Gastrocnemius medialis (tissue), 4 donors: ENCODE results near the gene ATP6V1F. TPM values are rescaled to one million over a fixed set of nuclear protein-coding genes. Genes with fewer than 3 reads are reported as not detected.

Source experiments
- ATAC-seq, 2 donors: fragments of 150-250 bp; one replicate each; pipeline ENCODE4 v1.9.1; 2016
- DNase-seq, 2 donors: peaks; one replicate each; pipeline ENCODE4 v3.0.0-alpha.2; 2019
- H3K27ac ChIP-seq, 4 donors: fragments of 200-600 bp; sonication (generic); 1 replicate in 1 of 4; 2 replicates in 3 of 4; pipeline ENCODE4 v1.5.1; 2016 to 2018; ENCODE audit warnings: mild to moderate bottlenecking in 2 of 4, moderate library complexity in 1 of 4
- H3K27me3 ChIP-seq, 3 donors: fragments of 200-600 bp; sonication (generic) in 2 of 3; 1 replicate in 1 of 3; 2 replicates in 2 of 3; pipeline versions ENCODE4 v1.5.1 to v1.6.0; 2016 to 2019; ENCODE audit warnings: mild to moderate bottlenecking in 1 of 3, moderate library complexity in 1 of 3
- H3K36me3 ChIP-seq, 2 donors: fragments of 200-600 bp; sonication (generic) in 1 of 2; one replicate each; pipeline ENCODE4 v1.5.1; 2017 to 2018
- H3K4me1 ChIP-seq, 2 donors: fragments of 200-600 bp; sonication (generic) in 1 of 2; one replicate each; pipeline ENCODE4 v1.5.1; 2016 to 2017; ENCODE audit warnings: mild to moderate bottlenecking in 2 of 2
- H3K4me3 ChIP-seq, 4 donors: fragments of 200-600 bp; sonication (generic) in 3 of 4; 1 replicate in 1 of 4; 2 replicates in 3 of 4; pipeline ENCODE4 v1.5.1; 2016 to 2019; ENCODE audit warnings: mild to moderate bottlenecking in 2 of 4
- H3K9me3 ChIP-seq, 3 donors: fragments of 200-600 bp; sonication (generic) in 2 of 3; 1 replicate in 1 of 3; 2 replicates in 2 of 3; pipeline ENCODE4 v1.5.1; 2016 to 2019
- POLR2A ChIP-seq, 2 donors: fragments of 450-650 bp; IDR thresholded peaks; one replicate each; pipeline ENCODE4 v1.6.1; 2017; ENCODE audit warnings: antibody characterized with exemption in 2 of 2, mild to moderate bottlenecking in 2 of 2, moderate library complexity in 2 of 2
- in situ Hi-C, 4 donors: fragments of 200-750 bp; cut with MboI; loops; one replicate each; pipeline versions ENCODE4 v1.15.0 to v1.8.0; 2017; ENCODE audit warnings: low sequenced_read_pairs in 4 of 4
- intact Hi-C: fragments of 100-400 bp; cut with DNase I; formaldehyde crosslinking; loops from one replicate; pipeline ENCODE4 v1.15.1; 2023; ENCODE audit warnings: low total_unique reads
- total RNA-seq, 4 donors: library from RNA; depleted of rRNA; stranded (reverse); fragments of >200 nt; gene quantifications; one replicate each; pipeline versions ENCODE4 v1.1.0 to v1.2.3, GENCODE V29; 2016
- TF ChIP-seq, protein P1 (sequence below), 5 experiments: fragments of 450-650 bp in 3 of 5; fragments of 200-600 bp in 2 of 5; sonication (generic) in 2 of 5; IDR thresholded peaks in 4 of 5; conservative IDR thresholded peaks in 1 of 5; 1 replicate in 4 of 5; 2 replicates in 1 of 5; pipeline ENCODE4 v1.5.1; 2016 to 2019; ENCODE audit warnings: antibody characterized with exemption in 5 of 5, mild to moderate bottlenecking in 3 of 5, moderate library complexity in 3 of 5

Gene ATP6V1F
- total RNA-seq, 4 donors from 2014 or later: 79.3 to 99.2 (median 82.3) TPM

DNA sequence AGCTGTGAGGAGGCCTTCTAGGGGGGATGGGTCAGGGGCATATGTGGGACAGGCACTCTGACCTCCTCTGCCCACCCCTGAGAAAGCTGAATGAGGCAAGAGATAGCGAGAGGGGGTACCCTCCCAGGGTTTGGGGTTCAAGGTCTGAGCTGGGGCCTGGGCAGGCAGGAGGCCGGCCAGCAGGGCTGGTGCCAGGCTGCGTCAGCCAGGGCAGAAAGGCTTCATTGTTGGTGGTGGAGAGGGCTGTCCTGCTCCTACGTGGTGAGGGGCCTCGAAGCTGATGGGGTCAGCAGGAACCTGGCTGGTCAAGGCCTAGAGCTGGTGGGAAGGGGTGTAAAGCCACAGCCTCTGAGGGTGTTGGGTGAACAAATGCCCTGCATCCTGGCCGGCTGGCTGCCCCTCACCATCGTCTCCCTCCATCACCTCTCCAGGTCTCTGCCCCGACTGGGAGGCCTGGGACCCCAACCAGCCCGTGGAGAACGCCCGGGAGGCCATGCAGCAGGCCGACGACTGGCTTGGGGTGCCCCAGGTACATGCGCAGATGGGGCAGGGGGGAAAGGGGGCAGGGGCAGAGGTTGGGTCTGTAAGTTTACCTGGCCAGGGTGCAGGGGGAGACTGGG, 25.8 kb upstream of the ATP6V1F start:
- no peak for ATAC-seq
- no peak for DNase-seq
- Histone ChIP-seq H3K27me3 (no peaks in the 10 kb centered on the region), H3K9me3 (no peaks in the 10 kb centered on the region), H3K36me3 (peaks cover 0 to 74% of the 10 kb centered on the region in 2 donors), H3K27ac (peak overlapping the region; percentile 92 to 99 (median 98)), H3K4me3 (no peak overlapping the region), H3K4me1 (peaks cover 60 to 70% of the 10 kb centered on the region in 2 donors)
- intact Hi-C loops (no loop called here), in situ Hi-C loops (no loop called here)
- TF ChIP-seq POLR2A (IDR thresholded peaks at IDR 0.05): no peak
- TF ChIP-seq, protein P1, sequence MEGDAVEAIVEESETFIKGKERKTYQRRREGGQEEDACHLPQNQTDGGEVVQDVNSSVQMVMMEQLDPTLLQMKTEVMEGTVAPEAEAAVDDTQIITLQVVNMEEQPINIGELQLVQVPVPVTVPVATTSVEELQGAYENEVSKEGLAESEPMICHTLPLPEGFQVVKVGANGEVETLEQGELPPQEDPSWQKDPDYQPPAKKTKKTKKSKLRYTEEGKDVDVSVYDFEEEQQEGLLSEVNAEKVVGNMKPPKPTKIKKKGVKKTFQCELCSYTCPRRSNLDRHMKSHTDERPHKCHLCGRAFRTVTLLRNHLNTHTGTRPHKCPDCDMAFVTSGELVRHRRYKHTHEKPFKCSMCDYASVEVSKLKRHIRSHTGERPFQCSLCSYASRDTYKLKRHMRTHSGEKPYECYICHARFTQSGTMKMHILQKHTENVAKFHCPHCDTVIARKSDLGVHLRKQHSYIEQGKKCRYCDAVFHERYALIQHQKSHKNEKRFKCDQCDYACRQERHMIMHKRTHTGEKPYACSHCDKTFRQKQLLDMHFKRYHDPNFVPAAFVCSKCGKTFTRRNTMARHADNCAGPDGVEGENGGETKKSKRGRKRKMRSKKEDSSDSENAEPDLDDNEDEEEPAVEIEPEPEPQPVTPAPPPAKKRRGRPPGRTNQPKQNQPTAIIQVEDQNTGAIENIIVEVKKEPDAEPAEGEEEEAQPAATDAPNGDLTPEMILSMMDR (IDR thresholded peaks at IDR 0.05 in 4 of 5, conservative IDR thresholded peaks at IDR 0.05 in 1 of 5): no peak

DNA sequence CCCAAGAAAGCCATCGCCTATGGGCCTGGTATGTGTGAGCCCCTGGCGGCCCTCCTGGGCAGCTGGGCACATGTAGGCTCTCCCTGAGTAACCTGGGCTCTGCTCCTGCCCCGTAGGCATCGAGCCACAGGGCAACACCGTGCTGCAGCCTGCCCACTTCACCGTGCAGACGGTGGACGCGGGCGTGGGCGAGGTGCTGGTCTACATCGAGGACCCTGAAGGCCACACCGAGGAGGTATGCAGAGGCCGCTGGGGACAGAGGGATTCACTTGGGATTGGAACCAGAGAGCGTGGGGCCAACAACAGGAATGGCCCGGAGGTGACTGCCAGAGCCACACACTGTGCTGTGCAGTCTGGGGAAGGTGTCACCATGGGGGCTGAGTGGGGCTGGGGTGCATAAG, 25.1 kb upstream of the ATP6V1F start:
- no peaks in the 10 kb centered on the region for H3K27me3 ChIP-seq
- peaks cover 0 to 81% of the 10 kb centered on the region in 2 donors for H3K36me3 ChIP-seq
- peaks cover 58 to 63% of the 10 kb centered on the region in 2 donors for H3K4me1 ChIP-seq
- TF ChIP-seq, protein P1 (IDR thresholded peaks at IDR 0.05 in 4 of 5, conservative IDR thresholded peaks at IDR 0.05 in 1 of 5): no peak
- no peak for TF ChIP-seq POLR2A (IDR thresholded peaks at IDR 0.05)
- intact Hi-C loops (no loop called here), in situ Hi-C loops (no loop called here)
- DNase-seq (peak in 1 of 2 donors; percentile 21), ATAC-seq (no peak)
- H3K9me3 ChIP-seq: no peaks in the 10 kb centered on the region
- H3K4me3 ChIP-seq: no peak overlapping the region
- peak overlapping the region; percentile 92 to 99 (median 98) for H3K27ac ChIP-seq

DNA sequence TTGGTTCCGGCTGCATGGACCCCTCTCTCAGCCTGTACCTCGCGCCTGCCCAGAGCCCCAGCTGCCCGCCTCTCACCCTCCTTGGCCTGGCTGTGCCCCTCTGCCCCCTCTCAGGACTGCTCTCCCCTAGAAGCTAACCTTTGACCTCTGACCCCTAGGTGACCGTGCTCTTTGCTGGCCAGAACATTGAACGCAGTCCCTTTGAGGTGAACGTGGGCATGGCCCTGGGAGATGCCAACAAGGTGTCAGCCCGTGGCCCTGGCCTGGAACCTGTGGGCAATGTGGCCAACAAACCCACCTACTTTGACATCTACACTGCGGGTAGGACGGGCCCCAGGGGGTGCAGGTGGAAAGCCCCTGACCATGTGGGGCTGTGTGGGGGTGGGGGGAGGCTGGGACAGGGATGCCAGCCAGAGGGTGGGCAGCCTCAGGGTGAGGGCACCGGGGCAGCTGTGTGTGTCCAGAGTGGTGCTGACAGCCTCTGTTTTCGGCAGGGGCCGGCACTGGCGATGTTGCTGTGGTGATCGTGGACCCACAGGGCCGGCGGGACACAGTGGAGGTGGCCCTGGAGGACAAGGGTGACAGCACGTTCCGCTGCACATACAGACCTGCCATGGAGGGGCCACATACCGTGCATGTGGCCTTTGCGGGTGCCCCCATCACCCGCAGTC, 24.4 kb upstream of the ATP6V1F start:
- intact Hi-C loops: no loop called here
- H3K9me3 ChIP-seq: no peaks in the 10 kb centered on the region
- no peak for TF ChIP-seq POLR2A (IDR thresholded peaks at IDR 0.05)
- TF ChIP-seq, protein P1 (IDR thresholded peaks at IDR 0.05 in 4 of 5, conservative IDR thresholded peaks at IDR 0.05 in 1 of 5): no peak
- peak overlapping the region; percentile 92 to 99 (median 98) for H3K27ac ChIP-seq
- H3K36me3 ChIP-seq: peaks cover 0 to 88% of the 10 kb centered on the region in 2 donors
- in situ Hi-C loops: no loop called here
- H3K4me1 ChIP-seq: peaks cover 51 to 61% of the 10 kb centered on the region in 2 donors
- H3K4me3 ChIP-seq: no peak overlapping the region
- H3K27me3 ChIP-seq: no peaks in the 10 kb centered on the region
- peak in 1 of 2 donors; percentile 28 for DNase-seq
- no peak for ATAC-seq

DNA sequence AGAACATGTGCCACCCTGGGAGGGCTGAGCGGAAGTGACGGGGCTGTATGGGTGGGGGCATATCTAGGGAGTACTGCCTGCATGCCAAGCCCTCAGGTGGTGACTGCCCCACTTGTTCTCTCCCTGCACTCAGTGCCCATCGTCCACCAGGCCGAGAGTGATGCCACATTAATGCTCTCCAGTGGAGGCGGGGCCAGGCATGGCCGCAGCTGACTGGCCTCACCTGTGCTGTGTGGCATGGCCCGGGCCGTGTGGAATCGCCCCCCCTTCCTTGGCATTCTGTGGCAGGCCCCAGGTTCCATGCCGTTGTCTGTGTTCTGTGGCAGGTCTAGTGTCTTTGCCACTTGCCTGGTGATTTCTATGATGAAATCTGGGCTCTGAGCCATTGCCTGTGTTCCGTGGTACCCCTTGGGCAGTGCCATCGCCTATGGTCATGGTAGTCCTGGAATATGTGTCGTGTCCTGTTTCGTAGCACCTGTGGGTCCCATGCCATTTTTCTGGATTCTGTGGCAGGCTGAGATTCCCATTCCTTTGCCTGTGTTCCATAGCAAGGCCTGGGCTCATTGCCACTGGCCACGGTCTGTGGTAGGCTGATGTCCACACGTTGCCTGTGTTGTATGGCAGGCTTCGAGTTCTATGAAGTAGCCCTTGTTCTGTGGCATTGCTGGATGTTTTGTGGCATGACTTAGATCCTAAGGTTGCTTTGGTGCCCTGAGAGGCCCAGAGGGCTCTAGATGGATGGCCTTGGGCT, 23.5 kb upstream of the ATP6V1F start:
- no peak overlapping the region for H3K4me3 ChIP-seq
- no peaks in the 10 kb centered on the region for H3K27me3 ChIP-seq
- TF ChIP-seq, protein P1 (IDR thresholded peaks at IDR 0.05 in 4 of 5, conservative IDR thresholded peaks at IDR 0.05 in 1 of 5): no peak
- TF ChIP-seq POLR2A (IDR thresholded peaks at IDR 0.05): no peak
- in situ Hi-C loops: no loop called here
- H3K27ac ChIP-seq: peak overlapping the region; percentile 92 to 99 (median 98)
- ATAC-seq (peak in 1 of 2 donors; percentile 3), DNase-seq (peak in 1 of 2 donors; percentile 74)
- no peaks in the 10 kb centered on the region for H3K9me3 ChIP-seq
- peaks cover 48 to 60% of the 10 kb centered on the region in 2 donors for H3K4me1 ChIP-seq
- peaks cover 0 to 97% of the 10 kb centered on the region in 2 donors for H3K36me3 ChIP-seq
- intact Hi-C loops: no loop called here
